ENCODE measurements around the gene PIK3CG.

The PIK3CG gene

DNA sequence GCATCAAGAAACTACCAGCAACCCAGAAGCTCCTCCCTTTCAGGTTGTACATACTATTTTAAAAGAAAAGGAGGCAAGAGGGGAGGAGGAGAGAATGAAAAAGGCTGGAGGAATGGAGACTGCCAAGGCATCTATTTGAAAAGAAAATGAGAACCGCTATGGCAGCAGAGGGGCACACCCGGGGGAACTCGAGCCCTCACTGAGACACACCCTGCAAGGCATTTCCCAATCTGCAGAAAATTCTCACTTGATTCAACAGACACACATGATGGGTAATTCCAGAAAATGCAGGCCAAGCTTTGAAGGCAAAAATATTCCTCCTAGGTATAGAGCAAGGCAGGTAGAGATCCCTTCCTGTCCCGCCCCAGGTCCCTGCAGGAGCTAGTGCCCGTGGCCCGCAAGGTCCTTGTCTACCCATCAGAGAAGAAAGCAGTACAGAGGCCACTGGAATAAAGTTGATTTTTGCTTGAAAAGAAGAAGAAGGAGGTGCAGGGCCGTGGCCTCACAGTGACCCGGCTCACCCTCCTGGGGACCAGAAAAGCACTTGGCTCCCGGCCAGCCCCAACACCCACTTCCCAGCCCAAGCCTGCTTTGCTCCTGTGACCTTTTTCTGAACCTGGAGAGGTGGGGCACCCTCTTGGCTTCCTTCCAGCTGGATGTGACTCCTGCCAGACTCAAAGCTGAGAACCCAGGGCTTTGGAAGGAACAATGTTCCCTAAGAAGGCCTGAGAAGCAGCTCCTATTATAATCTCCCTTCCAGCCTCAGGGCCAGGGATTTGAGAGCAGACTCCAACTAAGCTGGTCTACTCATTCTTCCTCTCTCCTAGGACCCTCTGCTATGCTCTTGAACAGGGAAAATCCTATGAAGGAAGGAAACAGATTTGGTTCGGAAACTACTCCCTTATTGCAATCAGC lies 6.2 kb upstream of the PIK3CG start:
- no peak for DNase-seq

DNA sequence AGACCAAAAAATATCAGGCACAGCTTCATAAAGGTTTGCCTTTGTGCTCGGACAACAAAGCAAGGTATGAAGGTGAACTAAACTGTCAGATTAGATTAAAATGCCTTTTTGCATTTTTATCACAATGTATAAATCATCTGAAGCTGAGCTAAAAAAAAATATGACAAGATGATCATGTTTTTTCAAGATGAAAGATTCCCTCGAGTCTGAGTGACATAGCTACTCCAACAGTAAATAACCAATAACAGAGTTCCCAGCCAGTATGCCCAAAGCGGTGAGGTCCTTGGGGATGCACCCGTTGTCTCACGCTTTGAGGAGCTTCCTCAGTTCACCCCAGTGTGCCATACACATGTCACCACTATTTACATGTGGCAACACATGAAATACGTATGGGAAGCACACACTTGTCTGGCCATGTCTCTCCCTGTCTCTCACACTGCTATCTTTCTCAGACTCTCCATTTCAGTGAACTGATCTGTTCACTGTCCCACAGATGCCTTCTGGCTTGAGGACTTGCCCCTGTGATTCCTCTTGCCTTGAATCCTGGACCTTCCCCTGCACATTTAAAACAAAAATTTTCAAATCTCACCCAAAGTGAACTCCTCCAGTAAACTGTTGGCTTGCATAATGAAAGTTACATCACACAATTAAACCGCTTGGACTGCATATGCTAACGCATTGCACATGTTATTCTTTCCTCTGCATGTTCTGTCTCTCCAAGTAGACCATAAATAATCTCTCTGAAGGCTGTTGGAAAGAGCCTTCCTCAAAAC lies 2.6 kb upstream of the PIK3CG start:
- DNase-seq = no peak

DNA sequence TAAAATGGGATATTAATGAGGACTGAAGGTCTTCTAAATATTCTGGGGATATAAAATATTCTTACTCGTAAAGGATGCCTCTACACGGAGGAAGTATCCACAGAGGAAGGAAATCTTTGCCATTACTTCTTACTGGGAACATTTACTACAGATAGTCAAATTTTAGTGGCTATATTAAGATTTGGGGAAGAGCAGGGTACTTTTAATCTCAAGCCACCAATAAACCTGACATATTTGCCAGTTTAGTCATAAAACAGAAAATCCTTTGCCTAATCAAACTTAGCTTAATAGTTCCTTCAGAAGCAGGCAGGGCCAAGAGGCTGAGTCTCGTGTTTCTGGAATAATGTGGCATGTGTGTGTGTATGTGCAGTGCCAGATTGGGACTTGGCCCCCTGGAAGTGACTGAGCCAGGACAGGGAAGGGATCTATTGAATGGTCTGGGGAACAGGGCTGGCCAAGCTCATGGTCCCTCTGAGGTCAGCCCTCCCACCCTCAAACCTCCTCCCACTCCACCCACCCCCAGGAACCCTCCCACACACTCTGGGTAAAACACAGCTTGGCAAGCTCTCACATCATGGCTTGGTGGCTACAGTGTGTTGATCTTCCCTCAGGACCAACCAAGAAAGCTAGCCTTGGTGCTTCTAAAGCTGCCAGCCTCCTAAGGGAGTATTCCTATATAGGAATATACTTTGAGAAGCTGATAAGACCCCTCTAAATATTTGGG lies 1.6 kb upstream of the PIK3CG start:
- DNase-seq = no peak

DNA sequence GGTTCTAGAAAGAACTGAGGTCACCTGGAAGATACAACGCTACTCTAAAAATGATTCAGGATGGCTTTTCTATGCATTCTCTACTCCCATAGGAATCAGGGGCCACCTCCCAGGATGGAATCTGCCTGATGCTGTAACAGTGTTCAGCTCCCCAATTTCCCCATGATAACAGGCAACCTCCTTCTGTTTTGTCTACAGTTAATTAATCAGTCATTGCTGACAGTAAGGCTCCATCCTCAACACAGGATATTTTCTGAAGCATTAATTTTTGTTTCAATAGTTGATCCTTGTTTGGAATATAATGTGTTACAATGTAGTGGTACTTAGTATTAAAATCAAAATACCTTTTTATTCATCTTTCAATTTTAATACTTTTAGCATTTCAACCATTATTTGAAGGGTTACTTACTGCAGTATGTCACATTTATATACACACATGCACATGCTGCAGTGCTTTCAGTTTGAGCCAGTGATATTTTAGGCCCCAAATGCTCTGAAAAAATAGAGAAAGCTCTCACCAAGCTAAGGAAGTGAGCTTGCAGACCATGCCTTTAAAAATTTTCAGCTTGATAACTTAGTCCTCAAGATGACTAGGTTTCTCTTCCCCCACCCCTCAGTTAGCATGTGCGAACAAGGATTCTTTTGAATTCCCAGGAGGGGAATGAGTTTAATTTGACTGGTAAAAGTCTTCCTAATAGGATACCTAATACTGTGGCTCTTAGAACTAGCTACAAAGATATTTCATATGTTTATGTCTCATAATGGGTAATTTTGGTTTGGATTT lies 592 bp upstream of the PIK3CG start:
- no peak for DNase-seq

DNA sequence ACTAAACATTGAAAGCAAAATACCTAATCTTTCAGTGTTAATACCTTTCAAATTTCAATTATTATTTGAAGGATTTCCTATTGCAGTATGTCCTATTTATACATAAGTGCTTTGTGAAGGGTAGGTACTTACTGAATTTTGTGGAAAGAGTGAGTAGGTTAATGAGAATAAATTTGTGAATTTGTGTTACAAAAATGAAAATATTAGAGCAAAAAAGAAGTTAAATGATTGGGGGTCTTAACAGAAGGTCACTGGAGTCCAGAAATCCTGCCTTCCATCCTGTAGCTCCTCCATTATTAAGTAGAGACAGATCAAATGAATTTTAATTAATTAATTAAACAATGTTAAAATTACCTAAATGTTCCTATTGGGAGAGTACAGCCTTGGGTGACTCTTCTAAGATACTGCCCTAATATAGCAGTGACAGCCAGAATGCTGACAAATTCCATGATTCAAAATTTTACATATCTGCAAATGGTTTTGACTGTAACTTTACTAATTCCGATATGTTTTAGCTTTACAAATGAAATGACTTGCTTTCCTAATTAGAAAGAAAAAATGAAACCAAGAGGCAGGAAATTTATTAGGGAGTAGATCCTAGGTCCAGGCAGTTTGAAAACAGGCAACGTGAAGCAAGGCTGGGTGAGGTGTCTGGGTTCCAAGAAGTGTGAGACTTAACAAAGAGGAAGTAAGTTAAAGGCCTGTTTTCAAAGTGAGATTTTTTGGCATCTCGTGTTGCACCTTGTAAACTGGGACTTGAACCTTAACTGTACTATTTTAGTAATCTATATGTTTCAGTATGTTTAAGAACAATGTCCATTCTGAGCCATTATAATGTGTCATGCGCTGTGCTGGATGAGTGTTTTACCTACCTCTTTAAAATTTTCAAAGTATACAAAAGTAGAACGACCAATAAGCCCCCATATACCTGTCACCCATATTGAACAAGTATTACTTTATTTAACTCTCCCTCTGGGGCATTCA lies 1.5 kb downstream of the PIK3CG start:
- DNase-seq = no peak

DNA sequence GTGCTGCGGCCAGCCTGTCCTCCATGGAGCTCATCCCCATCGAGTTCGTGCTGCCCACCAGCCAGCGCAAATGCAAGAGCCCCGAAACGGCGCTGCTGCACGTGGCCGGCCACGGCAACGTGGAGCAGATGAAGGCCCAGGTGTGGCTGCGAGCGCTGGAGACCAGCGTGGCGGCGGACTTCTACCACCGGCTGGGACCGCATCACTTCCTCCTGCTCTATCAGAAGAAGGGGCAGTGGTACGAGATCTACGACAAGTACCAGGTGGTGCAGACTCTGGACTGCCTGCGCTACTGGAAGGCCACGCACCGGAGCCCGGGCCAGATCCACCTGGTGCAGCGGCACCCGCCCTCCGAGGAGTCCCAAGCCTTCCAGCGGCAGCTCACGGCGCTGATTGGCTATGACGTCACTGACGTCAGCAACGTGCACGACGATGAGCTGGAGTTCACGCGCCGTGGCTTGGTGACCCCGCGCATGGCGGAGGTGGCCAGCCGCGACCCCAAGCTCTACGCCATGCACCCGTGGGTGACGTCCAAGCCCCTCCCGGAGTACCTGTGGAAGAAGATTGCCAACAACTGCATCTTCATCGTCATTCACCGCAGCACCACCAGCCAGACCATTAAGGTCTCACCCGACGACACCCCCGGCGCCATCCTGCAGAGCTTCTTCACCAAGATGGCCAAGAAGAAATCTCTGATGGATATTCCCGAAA lies 2.7 kb downstream of the PIK3CG start:
- DNase-seq = no peak

DNA sequence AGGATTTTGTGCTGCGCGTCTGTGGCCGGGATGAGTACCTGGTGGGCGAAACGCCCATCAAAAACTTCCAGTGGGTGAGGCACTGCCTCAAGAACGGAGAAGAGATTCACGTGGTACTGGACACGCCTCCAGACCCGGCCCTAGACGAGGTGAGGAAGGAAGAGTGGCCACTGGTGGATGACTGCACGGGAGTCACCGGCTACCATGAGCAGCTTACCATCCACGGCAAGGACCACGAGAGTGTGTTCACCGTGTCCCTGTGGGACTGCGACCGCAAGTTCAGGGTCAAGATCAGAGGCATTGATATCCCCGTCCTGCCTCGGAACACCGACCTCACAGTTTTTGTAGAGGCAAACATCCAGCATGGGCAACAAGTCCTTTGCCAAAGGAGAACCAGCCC lies 3.3 kb downstream of the PIK3CG start:
- DNase-seq = no peak

DNA sequence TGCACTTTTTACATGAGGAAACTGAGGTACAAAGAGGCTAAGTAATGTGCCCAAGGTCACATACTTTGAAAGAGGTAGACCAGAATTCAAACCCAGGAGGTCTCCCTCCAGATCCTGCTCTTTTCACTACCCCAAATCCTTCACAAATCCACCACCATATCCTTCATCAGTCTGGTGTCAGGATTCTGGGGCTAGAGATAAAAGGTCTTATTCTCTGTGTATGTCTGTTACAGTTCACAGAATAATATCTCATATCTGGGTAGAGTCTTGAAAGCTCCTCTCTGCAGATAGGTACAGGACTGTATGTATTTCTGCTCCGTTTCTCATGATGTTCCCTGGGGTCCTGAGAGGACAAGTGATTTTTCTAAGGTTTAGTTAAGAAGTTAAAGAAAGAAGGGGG lies 4.9 kb downstream of the PIK3CG start:
- DNase-seq = no peak

DNA sequence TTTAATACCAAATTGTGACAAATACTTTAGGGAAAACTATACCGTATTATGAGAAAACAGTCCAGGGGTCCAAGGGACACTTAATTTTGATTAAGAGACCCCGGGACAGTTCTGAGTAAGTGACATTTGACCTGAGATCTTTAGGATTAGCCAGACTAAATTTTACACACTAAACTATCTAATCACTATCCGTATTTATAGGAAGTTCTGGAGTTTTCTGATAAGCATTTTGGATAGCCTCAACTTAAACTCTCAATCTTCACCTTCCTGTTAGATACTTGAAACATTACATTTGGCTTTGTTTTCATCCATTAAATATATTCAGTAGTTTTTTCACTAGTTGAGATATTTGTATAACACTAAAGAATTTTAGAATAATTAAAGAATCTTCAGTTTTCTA lies 5.4 kb downstream of the PIK3CG start:
- no peak for DNase-seq

DNA sequence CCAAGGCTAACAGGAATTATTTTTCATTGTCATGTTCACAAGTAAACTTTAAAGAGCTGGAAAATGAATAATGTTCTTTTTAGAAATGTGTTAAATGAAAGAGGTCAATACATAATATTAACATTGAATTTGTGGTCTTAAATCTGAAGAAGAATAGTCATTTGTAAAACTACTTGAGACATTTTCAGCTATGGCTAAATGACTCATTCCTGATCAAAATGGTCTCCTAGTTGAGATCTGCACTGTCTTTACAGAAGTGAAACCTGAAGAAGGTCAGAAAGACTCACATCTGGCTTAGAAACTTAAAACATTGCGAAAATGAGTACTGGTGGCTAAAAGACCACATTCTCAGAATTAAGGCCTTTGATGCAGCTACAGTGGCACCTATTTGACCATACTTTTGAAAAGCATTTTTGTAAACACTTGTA lies 5.9 kb downstream of the PIK3CG start:
- DNase-seq = no peak

DNA sequence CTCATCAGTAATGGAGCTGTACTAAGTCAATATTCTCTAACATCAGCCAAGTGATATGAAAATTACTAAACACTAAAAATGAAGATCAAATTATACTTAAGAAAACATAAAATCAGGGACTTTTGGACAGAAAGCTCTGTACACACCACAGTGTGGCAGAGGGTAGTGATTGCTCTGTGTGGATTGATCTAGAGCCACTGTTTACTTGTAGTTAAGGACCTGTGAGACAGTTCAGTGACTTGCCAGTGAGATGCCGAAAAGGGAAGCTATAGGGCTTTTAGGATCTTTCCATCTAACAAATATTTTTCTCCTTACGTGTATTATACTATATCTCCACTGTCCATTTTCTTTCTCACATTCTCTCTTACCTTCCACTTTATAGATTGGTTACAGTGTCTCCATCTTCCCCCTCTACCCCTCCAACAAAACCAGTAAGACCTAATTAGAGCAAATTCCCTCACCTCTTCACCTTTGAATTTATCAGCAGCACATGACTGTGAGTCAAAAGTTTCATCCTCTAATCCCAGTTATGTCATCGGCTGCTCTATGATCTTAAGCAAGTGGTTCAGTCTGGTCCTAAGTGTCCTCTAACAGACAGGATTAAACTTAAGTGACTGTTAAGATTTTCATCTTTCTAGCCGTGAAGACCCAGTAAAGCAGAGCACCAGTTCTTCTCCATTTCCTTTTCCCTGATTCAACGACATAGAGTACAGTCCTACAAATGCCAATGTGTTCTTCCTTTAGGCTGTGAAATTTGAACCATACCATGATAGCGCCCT lies 6.9 kb downstream of the PIK3CG start:
- no peak for DNase-seq

DNA sequence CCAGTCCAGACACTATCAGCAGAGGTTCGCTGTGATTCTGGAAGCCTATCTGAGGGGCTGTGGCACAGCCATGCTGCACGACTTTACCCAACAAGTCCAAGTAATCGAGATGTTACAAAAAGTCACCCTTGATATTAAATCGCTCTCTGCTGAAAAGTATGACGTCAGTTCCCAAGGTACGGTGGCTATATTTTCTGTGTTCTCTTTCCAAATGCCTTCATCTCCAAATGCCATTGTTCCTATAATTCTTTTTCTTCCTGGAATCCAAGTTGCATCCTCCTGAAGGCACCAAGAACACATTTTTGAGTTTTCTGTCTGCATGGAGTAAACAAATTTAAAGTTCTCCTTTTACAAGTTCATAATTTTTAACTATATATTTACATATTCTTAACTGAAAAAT lies 7.7 kb downstream of the PIK3CG start:
- DNase-seq = no peak

DNA sequence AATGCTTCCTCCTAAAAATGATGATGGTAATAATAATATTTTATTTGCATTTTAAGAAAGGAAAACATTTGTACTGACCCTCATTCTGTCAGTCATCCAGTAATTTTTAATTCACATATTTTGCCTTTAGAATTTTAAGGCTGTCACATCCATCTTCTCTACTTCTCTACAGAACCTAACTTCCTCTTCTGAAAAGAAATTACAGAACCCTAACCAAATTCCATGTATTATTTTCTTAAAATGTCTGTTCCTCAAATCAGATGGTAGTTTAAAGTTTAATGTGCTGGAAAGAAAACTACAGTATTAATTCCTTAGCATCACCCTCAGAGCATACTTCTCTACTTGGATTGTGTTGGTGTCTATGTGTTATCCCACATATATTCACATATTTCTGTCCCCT lies 9.0 kb downstream of the PIK3CG start:
- DNase-seq = no peak

DNA sequence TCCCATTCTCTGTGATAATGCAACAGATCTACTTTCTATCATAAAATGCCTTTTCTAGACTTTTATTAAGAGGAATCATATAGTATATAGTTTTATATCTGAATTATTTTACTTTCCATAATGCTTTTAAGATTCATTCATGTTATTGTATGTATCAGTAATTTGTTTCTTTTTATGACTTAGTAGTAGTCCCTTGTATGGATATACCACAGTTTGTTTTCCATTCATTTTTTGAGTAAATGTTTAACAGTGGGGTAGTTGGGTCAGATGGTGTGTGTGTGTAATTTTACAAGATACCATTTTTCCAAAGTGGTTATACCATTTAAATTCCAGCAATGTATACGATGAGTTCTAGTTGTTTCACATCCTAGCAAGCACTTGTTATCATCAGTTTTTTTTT lies 10.4 kb downstream of the PIK3CG start:
- DNase-seq = no peak

DNA sequence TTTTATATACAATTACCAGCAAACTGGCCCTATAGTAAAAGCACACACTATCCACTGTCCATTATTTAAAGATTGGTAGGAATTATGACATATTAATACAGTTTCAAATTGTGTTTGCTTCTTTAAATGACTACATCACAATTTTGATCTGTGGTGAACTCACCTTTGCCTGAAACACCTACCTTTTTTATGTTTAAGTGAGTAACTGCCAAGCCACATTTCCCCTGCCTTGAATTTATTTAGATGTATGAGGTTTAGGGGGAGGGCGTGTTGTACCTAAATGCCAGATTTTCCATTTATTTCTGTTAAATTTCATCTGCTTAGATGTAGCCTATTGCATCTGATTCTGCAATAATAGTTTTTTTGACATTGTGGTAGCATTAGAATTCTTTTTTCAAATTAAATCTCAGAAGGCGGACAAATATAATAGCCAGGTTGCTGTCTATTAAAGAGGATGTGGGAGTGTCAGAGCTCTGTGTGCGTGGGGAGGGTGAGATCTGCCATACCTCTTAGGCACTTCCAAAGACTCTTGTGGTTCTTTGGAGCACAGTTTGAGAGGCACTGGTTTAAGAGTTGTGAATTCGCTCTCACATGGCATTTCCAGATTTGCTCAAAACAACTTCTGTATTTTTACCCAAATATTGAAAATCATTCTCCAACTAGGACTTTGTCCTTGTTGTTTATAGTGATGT lies 13.8 kb downstream of the PIK3CG start:
- no peak for DNase-seq

DNA sequence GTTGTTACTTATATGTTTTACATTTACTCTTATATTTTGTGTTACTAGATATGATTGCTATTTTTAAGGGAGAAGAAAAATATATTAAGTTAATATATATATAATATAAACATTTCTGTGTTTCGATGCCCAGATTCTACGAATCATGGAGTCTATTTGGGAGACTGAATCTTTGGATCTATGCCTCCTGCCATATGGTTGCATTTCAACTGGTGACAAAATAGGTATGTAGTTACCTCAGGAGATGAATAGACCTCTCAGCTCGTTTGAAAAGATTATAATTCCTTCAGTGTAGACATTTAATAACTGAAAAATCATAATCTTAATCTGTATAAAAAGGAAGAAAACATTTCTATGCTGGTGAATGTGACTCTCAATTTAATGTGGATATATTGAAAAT lies 16.9 kb downstream of the PIK3CG start:
- no peak for DNase-seq

DNA sequence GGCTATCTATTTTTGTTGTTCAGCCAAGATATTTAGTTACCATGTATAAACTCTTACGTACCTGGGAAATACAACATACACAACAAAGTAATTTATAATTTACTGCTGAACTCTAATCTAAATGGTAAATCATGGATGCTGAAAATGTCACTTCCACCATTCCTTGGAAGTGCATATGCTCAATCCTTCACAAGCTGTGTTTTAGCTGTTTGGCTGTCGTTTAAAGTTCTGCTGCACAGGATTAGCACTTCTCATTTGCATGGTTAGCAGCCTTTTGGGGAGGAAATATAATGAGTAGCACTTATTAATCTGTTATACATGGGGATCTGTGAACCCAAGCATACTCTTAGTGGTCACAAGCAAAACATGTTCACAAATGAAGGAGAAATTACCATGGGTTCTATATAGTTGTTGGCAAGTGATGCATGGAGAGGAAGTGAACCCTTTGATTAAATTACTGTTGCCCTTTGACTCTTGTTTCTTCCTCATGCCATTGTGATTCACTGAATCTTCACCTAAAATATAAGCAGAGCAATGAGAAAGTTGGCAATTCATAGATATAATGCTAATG lies 18.5 kb downstream of the PIK3CG start:
- DNase-seq = no peak

DNA sequence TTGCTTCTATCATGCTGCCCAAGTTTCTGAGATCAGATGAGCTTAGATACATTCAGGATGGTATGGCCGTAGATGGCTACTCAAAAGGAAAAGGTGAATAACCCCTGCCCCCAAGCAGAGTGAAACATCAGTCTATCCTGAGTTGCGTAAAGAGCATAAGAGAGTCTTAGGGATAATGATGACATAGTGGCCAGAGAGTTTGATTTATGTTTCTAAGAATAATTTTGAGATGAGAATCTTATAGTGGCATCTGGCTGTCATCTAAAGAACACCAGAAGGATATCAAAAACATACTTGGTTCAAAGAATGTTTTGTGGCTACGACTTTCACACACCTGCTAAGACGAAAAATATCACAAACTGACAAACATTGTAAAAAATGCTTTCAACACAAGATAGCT lies 20.6 kb downstream of the PIK3CG start:
- no peak for DNase-seq

DNA sequence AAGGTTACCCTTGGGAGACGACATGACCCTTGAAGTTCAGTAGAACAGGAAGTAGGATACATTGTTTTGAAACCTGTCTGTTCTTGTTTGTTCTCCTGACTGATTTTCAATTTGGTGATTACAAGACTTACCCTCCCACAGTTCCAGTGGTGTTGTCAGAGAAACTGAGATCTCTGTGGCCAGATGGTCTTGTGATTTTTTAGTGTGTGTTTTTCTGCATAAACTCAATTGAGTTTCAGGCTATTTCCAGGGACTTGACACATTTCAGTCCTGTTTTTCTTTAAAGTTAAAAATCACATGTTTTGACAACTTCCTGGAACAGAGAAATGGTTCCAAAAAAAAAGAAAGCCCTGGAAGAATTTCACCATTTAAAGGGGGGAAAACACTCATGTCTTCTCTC lies 22.3 kb downstream of the PIK3CG start:
- DNase-seq = no peak

Measured in activated CD4-positive, alpha-beta T cell treated with anti-CD3 and anti-CD28 coated beads, Interleukin-2, amount 50 U/mL, for 1 hour (primary cell).